ENCODE data around the gene OR2T35.

OR2T35 gene

DNA sequence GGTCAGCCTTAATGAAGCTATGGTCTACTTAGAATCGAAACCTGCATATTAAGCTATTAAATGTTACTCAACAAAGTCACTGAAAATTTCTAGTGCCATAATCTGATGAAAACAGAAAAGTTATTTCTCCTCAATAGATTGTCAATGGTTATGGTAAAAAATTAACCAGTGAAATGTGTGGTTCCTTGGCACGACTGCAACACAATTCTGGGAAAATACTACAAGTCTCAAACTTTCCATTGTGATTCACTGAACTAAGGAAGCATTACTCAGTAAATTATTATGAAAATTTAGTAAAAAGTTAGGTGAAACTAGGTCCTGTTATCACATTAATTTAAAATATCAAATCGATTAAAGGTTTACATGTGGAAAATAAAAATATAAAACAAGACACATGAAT, 34.8 kb downstream of the OR2T35 start:
- ATAC-seq (ENCODE audit: insufficient read depth, low read depth) (no peak), DNase-seq (no peak)
- Histone ChIP-seq H3K4me2 (ENCODE audit: insufficient read depth, low read length) (no peak overlapping the region), H3K27ac (ENCODE audit: low read length) (no peak overlapping the region), H3K4me3 (ENCODE audit: low read depth in 1 of 2, low read length in 2 of 2) (no peak overlapping the region), H3K9ac (ENCODE audit: low read depth, low read length) (no peak overlapping the region), H3K9me3 (ENCODE audit: insufficient read depth, low read length, severe bottlenecking) (no peaks in the 10 kb centered on the region), H2AFZ (ENCODE audit: low read depth, low read length) (no peak overlapping the region), H4K20me1 (ENCODE audit: insufficient read depth, low read length) (no peaks in the 10 kb centered on the region), H3K4me1 (ENCODE audit: insufficient read depth, low read length) (no peaks in the 10 kb centered on the region), H3K36me3 (ENCODE audit: insufficient read depth, low read length) (no peaks in the 10 kb centered on the region), H3K27me3 (ENCODE audit: insufficient read depth, low read length, poor library complexity) (no peaks in the 10 kb centered on the region), H3K79me2 (ENCODE audit: insufficient read depth, low read length) (no peaks in the 10 kb centered on the region)
- TF ChIP-seq, protein P1, sequence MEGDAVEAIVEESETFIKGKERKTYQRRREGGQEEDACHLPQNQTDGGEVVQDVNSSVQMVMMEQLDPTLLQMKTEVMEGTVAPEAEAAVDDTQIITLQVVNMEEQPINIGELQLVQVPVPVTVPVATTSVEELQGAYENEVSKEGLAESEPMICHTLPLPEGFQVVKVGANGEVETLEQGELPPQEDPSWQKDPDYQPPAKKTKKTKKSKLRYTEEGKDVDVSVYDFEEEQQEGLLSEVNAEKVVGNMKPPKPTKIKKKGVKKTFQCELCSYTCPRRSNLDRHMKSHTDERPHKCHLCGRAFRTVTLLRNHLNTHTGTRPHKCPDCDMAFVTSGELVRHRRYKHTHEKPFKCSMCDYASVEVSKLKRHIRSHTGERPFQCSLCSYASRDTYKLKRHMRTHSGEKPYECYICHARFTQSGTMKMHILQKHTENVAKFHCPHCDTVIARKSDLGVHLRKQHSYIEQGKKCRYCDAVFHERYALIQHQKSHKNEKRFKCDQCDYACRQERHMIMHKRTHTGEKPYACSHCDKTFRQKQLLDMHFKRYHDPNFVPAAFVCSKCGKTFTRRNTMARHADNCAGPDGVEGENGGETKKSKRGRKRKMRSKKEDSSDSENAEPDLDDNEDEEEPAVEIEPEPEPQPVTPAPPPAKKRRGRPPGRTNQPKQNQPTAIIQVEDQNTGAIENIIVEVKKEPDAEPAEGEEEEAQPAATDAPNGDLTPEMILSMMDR (IDR thresholded peaks at IDR 0.05; ENCODE audit: borderline replicate concordance, extremely low read depth, low read length, poor library complexity, severe bottlenecking) = no peak
- TF ChIP-seq EZH2 (IDR thresholded peaks at IDR 0.05; ENCODE audit: borderline replicate concordance, low read depth, low read length, severe bottlenecking) = no peak

DNA sequence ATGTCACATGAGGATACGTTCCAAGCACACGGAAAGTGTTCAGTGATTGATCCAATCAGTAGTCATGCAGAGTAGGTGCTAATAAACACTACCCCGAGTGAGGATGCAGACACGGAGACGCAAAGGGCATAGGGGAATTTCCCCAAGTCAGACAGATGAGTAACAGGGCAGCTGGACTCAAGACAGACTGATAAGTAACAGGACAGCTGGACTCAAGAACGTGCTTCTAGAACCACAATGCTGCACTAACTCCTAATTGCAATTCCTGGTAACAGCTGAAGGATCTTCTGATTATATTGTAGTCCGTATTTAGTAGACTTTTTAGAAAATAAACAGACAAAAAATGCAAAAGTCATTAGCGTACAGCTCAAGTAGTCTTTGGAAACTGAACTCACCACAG, 45.7 kb downstream of the OR2T35 start:
- no peaks in the 10 kb centered on the region for H4K20me1 ChIP-seq (ENCODE audit: insufficient read depth, low read length)
- H3K9ac ChIP-seq (ENCODE audit: low read depth, low read length) = no peak overlapping the region
- no peaks in the 10 kb centered on the region for H3K27me3 ChIP-seq (ENCODE audit: insufficient read depth, low read length, poor library complexity)
- no peak overlapping the region for H3K4me3 ChIP-seq (ENCODE audit: low read depth in 1 of 2, low read length in 2 of 2)
- H3K36me3 ChIP-seq (ENCODE audit: insufficient read depth, low read length) = no peaks in the 10 kb centered on the region
- H3K4me1 ChIP-seq (ENCODE audit: insufficient read depth, low read length) = peaks cover 8% of the 10 kb centered on the region
- H3K27ac ChIP-seq (ENCODE audit: low read length) = no peak overlapping the region
- no peak for TF ChIP-seq EZH2 (IDR thresholded peaks at IDR 0.05; ENCODE audit: borderline replicate concordance, low read depth, low read length, severe bottlenecking)
- TF ChIP-seq, protein P1 (IDR thresholded peaks at IDR 0.05; ENCODE audit: borderline replicate concordance, extremely low read depth, low read length, poor library complexity, severe bottlenecking) = no peak
- DNase-seq (no peak), ATAC-seq (ENCODE audit: insufficient read depth, low read depth) (no peak)
- H3K9me3 ChIP-seq (ENCODE audit: insufficient read depth, low read length, severe bottlenecking) = no peaks in the 10 kb centered on the region
- no peaks in the 10 kb centered on the region for H3K79me2 ChIP-seq (ENCODE audit: insufficient read depth, low read length)
- no peak overlapping the region for H2AFZ ChIP-seq (ENCODE audit: low read depth, low read length)
- H3K4me2 ChIP-seq (ENCODE audit: insufficient read depth, low read length) = no peak overlapping the region

DNA sequence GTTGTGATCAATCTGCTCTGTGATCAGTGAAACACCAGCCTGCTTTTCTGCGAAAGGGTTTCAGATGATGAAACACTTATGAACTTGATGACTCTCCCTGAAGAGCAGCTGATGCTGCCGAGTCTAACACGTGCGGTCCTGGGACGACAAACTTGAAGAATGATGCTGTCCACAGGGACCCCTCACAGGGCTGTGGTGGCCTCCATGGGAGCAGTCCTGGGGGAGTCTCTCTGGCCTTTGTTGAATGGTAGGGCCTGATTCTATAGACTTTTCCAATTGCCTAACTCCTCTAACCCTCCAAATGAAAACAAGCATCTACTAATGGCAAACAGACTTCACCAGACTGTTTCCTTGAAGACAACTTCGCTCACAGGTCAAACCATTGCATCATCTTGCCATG, 47.5 kb downstream of the OR2T35 start, which contains the start of gene OR2T10:
TSS of gene OR2T10 (minus strand) at position 112 of the 400 bp plus-strand sequence. CDS start 3,932 bp downstream, outside the sequence.
- Histone ChIP-seq H3K4me1 (ENCODE audit: insufficient read depth, low read length) (peaks cover 8% of the 10 kb centered on the region), H3K36me3 (ENCODE audit: insufficient read depth, low read length) (no peaks in the 10 kb centered on the region), H3K27ac (ENCODE audit: low read length) (no peak within 1 kb of the TSS), H4K20me1 (ENCODE audit: insufficient read depth, low read length) (no peaks in the 10 kb centered on the region), H3K9me3 (ENCODE audit: insufficient read depth, low read length, severe bottlenecking) (no peaks in the 10 kb centered on the region), H3K4me3 (ENCODE audit: low read depth in 1 of 2, low read length in 2 of 2) (no peak within 1 kb of the TSS), H3K79me2 (ENCODE audit: insufficient read depth, low read length) (no peaks in the 10 kb centered on the region), H2AFZ (ENCODE audit: low read depth, low read length) (peak within 1 kb of the TSS; percentile 65), H3K27me3 (ENCODE audit: insufficient read depth, low read length, poor library complexity) (no peaks in the 10 kb centered on the region), H3K9ac (ENCODE audit: low read depth, low read length) (no peak within 1 kb of the TSS), H3K4me2 (ENCODE audit: insufficient read depth, low read length) (no peak within 1 kb of the TSS)
- ATAC-seq (ENCODE audit: insufficient read depth, low read depth) (no peak), DNase-seq (no peak)
- TF ChIP-seq, protein P1 (IDR thresholded peaks at IDR 0.05; ENCODE audit: borderline replicate concordance, extremely low read depth, low read length, poor library complexity, severe bottlenecking) = no peak
- no peak for TF ChIP-seq EZH2 (IDR thresholded peaks at IDR 0.05; ENCODE audit: borderline replicate concordance, low read depth, low read length, severe bottlenecking)

DNA sequence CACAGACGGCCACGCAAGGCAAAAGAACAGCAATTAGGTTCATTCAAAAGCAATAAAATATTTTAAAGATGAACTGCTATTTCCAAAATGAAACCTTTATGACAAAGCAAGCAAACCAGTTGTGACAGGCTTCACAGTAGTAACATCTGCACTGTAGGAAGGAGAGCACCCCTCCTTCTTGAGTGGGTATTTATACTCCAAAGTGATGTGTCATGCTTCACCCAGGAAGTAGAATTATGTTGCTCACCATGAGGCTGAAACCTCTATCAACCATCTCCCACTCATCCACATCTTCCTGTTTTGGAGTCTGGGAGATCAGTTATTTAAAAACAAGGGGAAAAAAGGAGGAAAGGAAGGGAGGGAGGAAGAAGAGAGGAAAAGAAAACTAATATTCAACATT, 48.5 kb downstream of the OR2T35 start:
- DNase-seq = peak; percentile 5
- Histone ChIP-seq H4K20me1 (ENCODE audit: insufficient read depth, low read length) (no peaks in the 10 kb centered on the region), H3K4me2 (ENCODE audit: insufficient read depth, low read length) (no peak overlapping the region), H3K27me3 (ENCODE audit: insufficient read depth, low read length, poor library complexity) (no peaks in the 10 kb centered on the region), H2AFZ (ENCODE audit: low read depth, low read length) (peak overlapping the region; percentile 65), H3K36me3 (ENCODE audit: insufficient read depth, low read length) (no peaks in the 10 kb centered on the region), H3K4me1 (ENCODE audit: insufficient read depth, low read length) (peaks cover 8% of the 10 kb centered on the region), H3K4me3 (ENCODE audit: low read depth in 1 of 2, low read length in 2 of 2) (no peak overlapping the region), H3K27ac (ENCODE audit: low read length) (no peak overlapping the region), H3K79me2 (ENCODE audit: insufficient read depth, low read length) (no peaks in the 10 kb centered on the region), H3K9me3 (ENCODE audit: insufficient read depth, low read length, severe bottlenecking) (no peaks in the 10 kb centered on the region), H3K9ac (ENCODE audit: low read depth, low read length) (no peak overlapping the region)
- no peak for TF ChIP-seq EZH2 (IDR thresholded peaks at IDR 0.05; ENCODE audit: borderline replicate concordance, low read depth, low read length, severe bottlenecking)
- TF ChIP-seq, protein P1 (IDR thresholded peaks at IDR 0.05; ENCODE audit: borderline replicate concordance, extremely low read depth, low read length, poor library complexity, severe bottlenecking) = no peak
- ATAC-seq (ENCODE audit: insufficient read depth, low read depth) = peak; percentile 74
